Activated CD4-positive, alpha-beta T cell treated with anti-CD3 and anti-CD28 coated beads, Interleukin-2, amount 10 ng/mL, durations not matched to agents 7 days and 5 days (primary cell): ENCODE results near the gene ZNF28. TPM values are rescaled to one million over a fixed set of nuclear protein-coding genes. Genes with fewer than 3 reads are reported as not detected.
"Not testable (repeated sequence)": the region's sequence is repeated elsewhere in the genome, so short reads cannot be mapped to it uniquely, and the experiment has no call there.

Experiments
- CTCF ChIA-PET: fragments of 350-600 bp; sonication (Branson Sonifier 250); formaldehyde crosslinking; loops from one replicate; lab custom pipeline; 2021; ENCODE audit warnings: antibody characterized with exemption; lab: Charles Lee
- POLR2A ChIA-PET: fragments of 350-600 bp; sonication (Branson Sonifier 250); formaldehyde crosslinking; loops from one replicate; lab custom pipeline; 2021; ENCODE audit warnings: antibody characterized with exemption; lab: Charles Lee
- DNase-seq: peaks from one replicate; pipeline ENCODE4 v3.0.0-alpha.2; 2020
- H3K27ac Mint-ChIP-seq: one replicate; pipeline ENCODE4 v1.8.0; 2021; ENCODE audit warnings: mild to moderate bottlenecking, moderate library complexity, mixed read lengths
- H3K27me3 Mint-ChIP-seq: one replicate; pipeline ENCODE4 v1.8.0; 2021; ENCODE audit warnings: mixed read lengths
- H3K36me3 Mint-ChIP-seq: one replicate; pipeline ENCODE4 v1.8.0; 2021; ENCODE audit warnings: low read depth, mixed read lengths
- H3K4me1 Mint-ChIP-seq: one replicate; pipeline ENCODE4 v1.8.0; 2021; ENCODE audit warnings: mixed read lengths
- H3K4me3 Mint-ChIP-seq: one replicate; pipeline ENCODE4 v1.8.0; 2021; ENCODE audit warnings: mild to moderate bottlenecking, moderate library complexity, mixed read lengths
- H3K9me3 Mint-ChIP-seq: one replicate; pipeline ENCODE4 v1.8.0; 2021; ENCODE audit warnings: mixed read lengths
- total RNA-seq, 2 experiments: library from RNA; stranded (reverse); gene quantifications; one replicate each; pipeline ENCODE4 v1.2.3, GENCODE V29; 2021

ZNF28 gene
- 10 to 100 TPM; 23.8 to 24.9 TPM for total RNA-seq

GRCh38 chr19:52821204-52821960, at the start of gene ZNF28:
Gene ZNF28 (minus strand): TSS chr19:52821633. CDS start chr19:52817958, 3,675 bp downstream.
- H3K4me1 Mint-ChIP-seq: peaks cover 16% of the 10 kb centered on the region
- H3K27ac Mint-ChIP-seq: peak within 1 kb of the TSS; percentile 93
- POLR2A ChIA-PET, H3K27me3 Mint-ChIP-seq, CTCF ChIA-PET: not testable (repeated sequence)
- H3K9me3 Mint-ChIP-seq: peaks cover 37% of the 10 kb centered on the region
- DNase-seq: peak; percentile 65
- H3K4me3 Mint-ChIP-seq: peak within 1 kb of the TSS; percentile 93
- peaks cover 33% of the 10 kb centered on the region for H3K36me3 Mint-ChIP-seq

GRCh38 chr19:52868031-52868430, 46.6 kb upstream of the ZNF28 start:
- H3K27ac Mint-ChIP-seq, POLR2A ChIA-PET: not testable (repeated sequence)

DNA sequence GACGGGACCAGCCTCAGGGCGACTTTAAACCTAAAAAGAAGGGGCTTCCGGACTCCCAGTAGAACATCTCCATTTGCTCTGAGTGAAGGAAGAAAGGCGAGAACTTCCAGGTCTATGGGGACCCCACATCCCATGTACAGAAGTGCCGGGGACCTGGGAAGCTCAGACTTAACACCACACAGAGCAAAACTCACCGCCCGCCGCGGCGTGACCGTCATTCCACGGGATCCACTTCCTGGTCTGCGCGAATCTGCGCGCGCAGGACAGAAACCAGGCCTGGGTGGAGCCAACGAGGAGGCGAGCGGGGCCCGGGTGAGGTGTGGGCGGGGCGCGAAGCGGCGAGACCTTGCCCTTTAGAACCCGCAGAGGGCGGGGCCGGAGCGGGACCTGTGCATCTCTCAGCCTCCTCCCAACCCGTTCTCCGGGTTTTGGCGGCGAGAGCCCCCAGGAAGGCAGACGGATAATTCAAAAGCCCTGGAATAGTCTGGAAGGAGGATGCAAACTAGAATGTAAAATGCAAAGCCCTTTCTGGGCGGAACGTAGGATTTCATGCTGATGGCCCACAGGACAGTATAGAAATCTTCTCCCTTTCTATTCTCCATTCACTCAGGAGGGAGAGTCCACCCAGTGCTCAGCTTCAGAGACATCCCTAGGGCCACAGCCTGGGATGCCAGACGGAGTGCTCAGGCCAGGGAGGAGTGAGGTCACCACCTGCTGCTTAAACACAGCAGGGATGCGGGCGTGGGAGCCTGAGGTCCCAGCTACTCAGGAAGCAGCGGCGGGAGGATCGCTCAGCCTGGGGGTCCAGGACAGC, 36.2 kb upstream of the ZNF28 start, which contains the start of gene ZNF468:
Gene ZNF468, minus strand, starts transcription at position 242 of the 814 bp plus-strand sequence. CDS start 3,347 bp downstream, outside the sequence.
- DNase-seq: peak; percentile 73
- H3K27me3 Mint-ChIP-seq, POLR2A ChIA-PET, CTCF ChIA-PET: not testable (repeated sequence)
- Mint-ChIP-seq H3K4me3 (peak within 1 kb of the TSS; percentile 88), H3K27ac (peak within 1 kb of the TSS; percentile 92), H3K36me3 (peaks cover 38% of the 10 kb centered on the region), H3K4me1 (peaks cover 18% of the 10 kb centered on the region), H3K9me3 (peaks cover 36% of the 10 kb centered on the region)

More at GRCh38 chr19:52868031-52868430, 46.6 kb upstream of the ZNF28 start:
- H3K36me3 Mint-ChIP-seq, H3K4me3 Mint-ChIP-seq, DNase-seq, CTCF ChIA-PET, H3K27me3 Mint-ChIP-seq, H3K4me1 Mint-ChIP-seq: not testable (repeated sequence)
- H3K9me3 Mint-ChIP-seq: peaks cover 34% of the 10 kb centered on the region

GRCh38 chr19:52856540-52857377, 35.3 kb upstream of the ZNF28 start:
- CTCF ChIA-PET, POLR2A ChIA-PET, H3K27me3 Mint-ChIP-seq: not testable (repeated sequence)
- DNase-seq: peak; percentile 8
- Mint-ChIP-seq H3K36me3 (peaks cover 44% of the 10 kb centered on the region), H3K9me3 (peaks cover 28% of the 10 kb centered on the region), H3K4me3 (peak overlapping the region; percentile 88), H3K27ac (peak overlapping the region; percentile 92), H3K4me1 (peaks cover 18% of the 10 kb centered on the region)

- POLR2A ChIA-PET, DNase-seq, H3K27ac Mint-ChIP-seq, H3K27me3 Mint-ChIP-seq, CTCF ChIA-PET, H3K4me3 Mint-ChIP-seq, H3K4me1 Mint-ChIP-seq: not testable (repeated sequence)
- Mint-ChIP-seq H3K9me3 (peaks cover 43% of the 10 kb centered on the region), H3K36me3 (peaks cover 94% of the 10 kb centered on the region)
These were observed 25.9 kb upstream of the ZNF28 start for GRCh38 chr19:52847352-52847751.

DNA sequence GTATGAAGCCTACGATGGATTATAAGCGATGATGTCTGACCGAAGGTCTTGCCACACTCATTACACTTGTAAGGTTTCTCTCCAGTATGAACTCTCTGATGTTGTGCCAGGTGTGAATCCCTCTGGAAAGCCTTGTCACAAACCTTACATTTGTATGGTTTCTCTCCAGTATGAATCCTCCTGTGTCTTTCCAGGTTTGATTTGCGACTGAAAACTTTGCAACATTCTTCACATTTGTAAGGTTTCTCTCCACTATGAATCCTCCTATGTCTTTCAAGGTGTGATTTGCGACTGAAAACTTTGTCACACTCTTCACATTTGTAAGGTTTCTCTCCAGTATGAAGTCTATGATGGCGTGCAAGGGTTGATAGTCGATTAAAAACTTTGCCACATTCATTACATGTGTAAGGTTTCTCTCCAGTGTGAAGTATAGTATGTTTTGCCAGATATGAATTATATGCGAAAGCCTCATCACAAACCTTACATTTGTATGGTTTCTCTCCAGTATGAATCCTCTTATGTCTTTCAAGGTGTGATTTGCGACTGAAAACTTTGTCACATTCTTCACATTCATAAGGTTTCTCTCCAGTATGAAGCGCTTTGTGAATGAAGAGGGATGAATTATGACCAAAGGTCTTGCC, 19.5 kb upstream of the ZNF28 start:
- H3K4me3 Mint-ChIP-seq, H3K27me3 Mint-ChIP-seq, H3K4me1 Mint-ChIP-seq, CTCF ChIA-PET, DNase-seq, POLR2A ChIA-PET, H3K27ac Mint-ChIP-seq: not testable (repeated sequence)
- Mint-ChIP-seq H3K9me3 (peaks cover 63% of the 10 kb centered on the region), H3K36me3 (peaks cover 91% of the 10 kb centered on the region)

- CTCF ChIA-PET: interaction anchor here (0.6 kb wide), 1 partner anchor 97 kb away, joined by 4 read pairs; no protein-coding TSS in a partner anchor
- Mint-ChIP-seq H3K36me3 (peaks cover 32% of the 10 kb centered on the region), H3K9me3 (peaks cover 44% of the 10 kb centered on the region)
- H3K4me1 Mint-ChIP-seq, H3K4me3 Mint-ChIP-seq, H3K27ac Mint-ChIP-seq, POLR2A ChIA-PET, H3K27me3 Mint-ChIP-seq, DNase-seq: not testable (repeated sequence)
These were observed 12.9 kb upstream of the ZNF28 start for GRCh38 chr19:52834289-52834688.

GRCh38 chr19:52833541-52833940, 12.1 kb upstream of the ZNF28 start:
- Mint-ChIP-seq H3K9me3 (peaks cover 42% of the 10 kb centered on the region), H3K36me3 (peaks cover 28% of the 10 kb centered on the region)
- H3K4me3 Mint-ChIP-seq, H3K4me1 Mint-ChIP-seq, DNase-seq, POLR2A ChIA-PET, H3K27me3 Mint-ChIP-seq, H3K27ac Mint-ChIP-seq: not testable (repeated sequence)
- CTCF ChIA-PET: interaction anchor here (0.6 kb wide), 1 partner anchor 98 kb away, joined by 4 read pairs; no protein-coding TSS in a partner anchor

- H3K36me3 Mint-ChIP-seq, H3K27me3 Mint-ChIP-seq, POLR2A ChIA-PET, H3K4me1 Mint-ChIP-seq, DNase-seq, CTCF ChIA-PET, H3K4me3 Mint-ChIP-seq, H3K27ac Mint-ChIP-seq: not testable (repeated sequence)
- peaks cover 29% of the 10 kb centered on the region for H3K9me3 Mint-ChIP-seq
These were observed 8.4 kb upstream of the ZNF28 start for GRCh38 chr19:52829866-52830265.

- peaks cover 3% of the 10 kb centered on the region for H3K36me3 Mint-ChIP-seq
- no peaks in the 10 kb centered on the region for H3K27me3 Mint-ChIP-seq
- no peak for DNase-seq
- peaks cover 6% of the 10 kb centered on the region for H3K4me1 Mint-ChIP-seq
- no peak overlapping the region for H3K4me3 Mint-ChIP-seq
- no peak overlapping the region for H3K27ac Mint-ChIP-seq
- POLR2A ChIA-PET: no interaction called here
- CTCF ChIA-PET: no interaction called here
- peaks cover 33% of the 10 kb centered on the region for H3K9me3 Mint-ChIP-seq
These were observed 4.3 kb upstream of the ZNF28 start for GRCh38 chr19:52825765-52826164.

GRCh38 chr19:52823676-52824075, 2.2 kb upstream of the ZNF28 start:
- no peak overlapping the region for H3K27ac Mint-ChIP-seq
- H3K9me3 Mint-ChIP-seq: peaks cover 39% of the 10 kb centered on the region
- H3K4me1 Mint-ChIP-seq: peaks cover 15% of the 10 kb centered on the region
- CTCF ChIA-PET: no interaction called here
- peaks cover 13% of the 10 kb centered on the region for H3K36me3 Mint-ChIP-seq
- POLR2A ChIA-PET: no interaction called here
- no peaks in the 10 kb centered on the region for H3K27me3 Mint-ChIP-seq
- DNase-seq: no peak
- no peak overlapping the region for H3K4me3 Mint-ChIP-seq
